HEK293T (cell line): Measurements from ENCODE around the gene BCL2L11.

ENCODE experiments used
- ARNT ChIP-seq: fragments of 450-650 bp; IDR thresholded peaks from 2 replicates; pipeline ENCODE4 v1.6.1; 2017; ENCODE audit warnings: mild to moderate bottlenecking
- BHLHE40 ChIP-seq: fragments of 450-650 bp; IDR thresholded peaks from 2 replicates; pipeline ENCODE4 v1.6.1; 2016; ENCODE audit warnings: mild to moderate bottlenecking, moderate library complexity, borderline replicate concordance
- ELF4 ChIP-seq: fragments of 450-650 bp; IDR thresholded peaks from 2 replicates; pipeline ENCODE4 v1.6.1; 2017; ENCODE audit warnings: antibody characterized with exemption
- FOXA1 ChIP-seq: fragments of 450-650 bp; IDR thresholded peaks from 2 replicates; pipeline ENCODE4 v1.6.1; 2016; ENCODE audit warnings: mild to moderate bottlenecking
- FOXK2 ChIP-seq: fragments of 450-650 bp; IDR thresholded peaks from 2 replicates; pipeline ENCODE4 v1.6.1; 2016; ENCODE audit warnings: mild to moderate bottlenecking
- FOXM1 ChIP-seq: fragments of 450-650 bp; IDR thresholded peaks from 2 replicates; pipeline ENCODE4 v1.6.1; 2017; ENCODE audit warnings: mild to moderate bottlenecking, borderline replicate concordance
- HDGF ChIP-seq: fragments of 450-650 bp; IDR thresholded peaks from 2 replicates; pipeline ENCODE4 v1.6.1; 2017; ENCODE audit warnings: antibody characterized with exemption, borderline replicate concordance
- L3MBTL2 ChIP-seq: fragments of 450-650 bp; conservative IDR thresholded peaks from 2 replicates; pipeline ENCODE4 v1.6.1; 2016; ENCODE audit warnings: mild to moderate bottlenecking
- PKNOX1 ChIP-seq: fragments of 450-650 bp; IDR thresholded peaks from 2 replicates; pipeline ENCODE4 v1.6.1; 2016
- SP1 ChIP-seq: fragments of 450-650 bp; IDR thresholded peaks from 2 replicates; pipeline ENCODE4 v1.6.1; 2017
- SUZ12 ChIP-seq: fragments of 450-650 bp; IDR thresholded peaks from 2 replicates; pipeline ENCODE4 v1.6.1; 2016; ENCODE audit warnings: mild to moderate bottlenecking
- TARDBP ChIP-seq: fragments of 450-650 bp; IDR thresholded peaks from 2 replicates; pipeline ENCODE4 v1.6.1; 2016
- ZNF384 ChIP-seq: fragments of 450-650 bp; IDR thresholded peaks from 2 replicates; pipeline ENCODE4 v1.6.1; 2016

GRCh38 chr2:111157071-111157661 lies 36.5 kb downstream of the BCL2L11 start:
- TF ChIP-seq FOXA1 = no peak
- TF ChIP-seq SUZ12 = no peak
- no peak for TF ChIP-seq ELF4
- no peak for TF ChIP-seq SP1
- TF ChIP-seq PKNOX1 = no peak
- TF ChIP-seq FOXM1 = no peak
- TF ChIP-seq TARDBP = no peak
- TF ChIP-seq L3MBTL2 = no peak
- no peak for TF ChIP-seq BHLHE40
- TF ChIP-seq ZNF384 = no peak
- TF ChIP-seq HDGF = no peak
- no peak for TF ChIP-seq FOXK2
- TF ChIP-seq ARNT = no peak
